Brain microvascular endothelial cell (primary cell): ENCODE data around the gene PPFIA1.

Experiments
- DNase-seq: peaks from one replicate; pipeline ENCODE4 v3.0.0-alpha.2; 2020
- H3K27ac ChIP-seq: fragments of 250-450 bp; sonication (Bioruptor Pico); 2 replicates; pipeline ENCODE4 v1.5.1; 2020; ENCODE audit warnings: mild to moderate bottlenecking, moderate library complexity
- H3K27me3 ChIP-seq: fragments of 250-450 bp; sonication (Bioruptor Pico); replicated peaks from 2 replicates; pipeline ENCODE4 v1.5.1; 2020; ENCODE audit warnings: mild to moderate bottlenecking
- H3K36me3 ChIP-seq: fragments of 250-450 bp; sonication (Bioruptor Pico); replicated peaks from 2 replicates; pipeline ENCODE4 v1.5.1; 2020; ENCODE audit warnings: mild to moderate bottlenecking
- H3K4me3 ChIP-seq: 2 replicates; pipeline ENCODE4 v1.5.1; 2011; ENCODE audit warnings: low read depth, mild to moderate bottlenecking, control low read depth, low read length, moderate library complexity
- CTCF ChIP-seq: IDR thresholded peaks from 2 replicates; pipeline ENCODE4 v1.5.1; 2011; ENCODE audit warnings: low read depth, mild to moderate bottlenecking, moderate library complexity, low read length, control low read depth, inconsistent platforms; ENCODE audit errors: missing control alignments
- in situ Hi-C: cut with HindIII; loops from 2 replicates; pipeline ENCODE4 v1.10.0; 2017; ENCODE audit warnings: low sequenced_read_pairs, low pct_ligation_motif_present

PPFIA1 gene

GRCh38 chr11:70423523-70424505 lies 153.3 kb downstream of the PPFIA1 start:
- TF ChIP-seq CTCF, result no peak
- in situ Hi-C loops, result no loop called here
- no peaks in the 10 kb centered on the region for H3K27me3 ChIP-seq
- peaks cover 91% of the 10 kb centered on the region for H3K36me3 ChIP-seq
- no peak overlapping the region for H3K4me3 ChIP-seq
- peak; percentile 94 for DNase-seq
- peak overlapping the region; percentile 24 for H3K27ac ChIP-seq

- Histone ChIP-seq H3K4me3 (no peak overlapping the region), H3K27ac (no peak overlapping the region), H3K36me3 (peaks cover 91% of the 10 kb centered on the region), H3K27me3 (no peaks in the 10 kb centered on the region)
- DNase-seq, result no peak
- no peak for TF ChIP-seq CTCF
- in situ Hi-C loops, result no loop called here
Measured at GRCh38 chr11:70424765-70425344, 154.4 kb downstream of the PPFIA1 start.

- in situ Hi-C loops, result no loop called here
- Histone ChIP-seq H3K27me3 (no peaks in the 10 kb centered on the region), H3K27ac (no peak overlapping the region), H3K4me3 (no peak overlapping the region), H3K36me3 (peaks cover 94% of the 10 kb centered on the region)
- no peak for TF ChIP-seq CTCF
- DNase-seq, result no peak
Measured at GRCh38 chr11:70427436-70427835, 156.9 kb downstream of the PPFIA1 start.

GRCh38 chr11:70428701-70429427 lies 158.4 kb downstream of the PPFIA1 start:
- no peak for TF ChIP-seq CTCF
- Histone ChIP-seq H3K36me3 (peaks cover 94% of the 10 kb centered on the region), H3K27ac (no peak overlapping the region), H3K27me3 (no peaks in the 10 kb centered on the region), H3K4me3 (no peak overlapping the region)
- in situ Hi-C loops, result no loop called here
- DNase-seq, result no peak

GRCh38 chr11:70429428-70429705 lies 158.9 kb downstream of the PPFIA1 start:
- H3K27ac ChIP-seq, result no peak overlapping the region
- no peak for DNase-seq
- in situ Hi-C loops, result no loop called here
- H3K4me3 ChIP-seq, result no peak overlapping the region
- TF ChIP-seq CTCF, result no peak
- no peaks in the 10 kb centered on the region for H3K27me3 ChIP-seq
- peaks cover 95% of the 10 kb centered on the region for H3K36me3 ChIP-seq
